ENCODE data around the gene PWP2. TPM values are rescaled to one million over a fixed set of nuclear protein-coding genes. Genes with fewer than 3 reads are reported as not detected.

PWP2 gene
- polyA plus RNA-seq, 1 donor (not counting 4 experiments of a cell fraction or from before 2014, with no cell fraction given), result 27.3 TPM

GRCh38 chr21:44087426-44088400, 19.5 kb upstream of the PWP2 start:
- H3K36me3 ChIP-seq (ENCODE audit: control insufficient read depth in 2 of 2, extremely low read depth in 1 of 2, insufficient read depth in 2 of 2, low read length in 2 of 2), result peaks cover 38 to 40% of the 10 kb centered on the region in 2 experiments
- no peaks in the 10 kb centered on the region for H3K79me2 ChIP-seq (ENCODE audit: control insufficient read depth, insufficient read depth, low read length)
- no peak overlapping the region for H3K9ac ChIP-seq (ENCODE audit: control insufficient read depth, extremely low read depth, insufficient read depth, low read length)
- H3K9me1 ChIP-seq (ENCODE audit: control insufficient read depth, extremely low read depth, insufficient read depth, low read length), result no peaks in the 10 kb centered on the region
- no peaks in the 10 kb centered on the region for H4K20me1 ChIP-seq (ENCODE audit: control insufficient read depth, extremely low read depth, insufficient read depth, low read length)
- no peak for DNase-seq (ENCODE audit: low read depth, low spot score)
- TF ChIP-seq EZH2 (IDR thresholded peaks at IDR 0.05; ENCODE audit: low read length), result no peak
- TF ChIP-seq CTCF (optimal IDR thresholded peaks at IDR 0.05 in 1 of 3, IDR thresholded peaks at IDR 0.05 in 1 of 3, conservative IDR thresholded peaks at IDR 0.05 in 1 of 3; ENCODE audit: extremely low read depth in 1 of 3, insufficient read depth in 2 of 3, low read length in 3 of 3), result no peak
- H2AFZ ChIP-seq (ENCODE audit: control insufficient read depth, low read length), result no peak overlapping the region
- no peaks in the 10 kb centered on the region for H3K9me3 ChIP-seq (ENCODE audit: control insufficient read depth, low read depth, low read length)
- peaks cover 6% of the 10 kb centered on the region for H3K4me1 ChIP-seq (ENCODE audit: control insufficient read depth, extremely low read depth, insufficient read depth, low read length)
- H3K27me3 ChIP-seq (ENCODE audit: control insufficient read depth, extremely low read depth, insufficient read depth, low read length), result no peaks in the 10 kb centered on the region
- no peak overlapping the region for H3K4me2 ChIP-seq (ENCODE audit: control insufficient read depth, extremely low read depth, insufficient read depth, low read depth, low read length)
- dilution Hi-C loops (cut with MboI; ENCODE audit: extremely low pct_ligation_motif_present, low sequenced_read_pairs), result no loop called here
- no peak overlapping the region for H3K4me3 ChIP-seq (ENCODE audit: control insufficient read depth in 2 of 3, extremely low read depth in 1 of 3, insufficient read depth in 2 of 3, low read depth in 1 of 3, low read length in 3 of 3)
- H3K27ac ChIP-seq (ENCODE audit: control insufficient read depth, insufficient read depth, low read length), result no peak overlapping the region
- FAIRE-seq, result no peak

GRCh38 chr21:44088401-44088780, 18.8 kb upstream of the PWP2 start:
- H3K4me3 ChIP-seq (ENCODE audit: control insufficient read depth in 2 of 3, extremely low read depth in 1 of 3, insufficient read depth in 2 of 3, low read depth in 1 of 3, low read length in 3 of 3), result no peak overlapping the region

More at GRCh38 chr21:44088401-44088780, 18.8 kb upstream of the PWP2 start:
- Histone ChIP-seq H4K20me1 (ENCODE audit: control insufficient read depth, extremely low read depth, insufficient read depth, low read length) (no peaks in the 10 kb centered on the region), H3K4me2 (ENCODE audit: control insufficient read depth, extremely low read depth, insufficient read depth, low read depth, low read length) (no peak overlapping the region), H3K27me3 (ENCODE audit: control insufficient read depth, extremely low read depth, insufficient read depth, low read length) (no peaks in the 10 kb centered on the region), H3K27ac (ENCODE audit: control insufficient read depth, insufficient read depth, low read length) (no peak overlapping the region), H3K36me3 (ENCODE audit: control insufficient read depth in 2 of 2, extremely low read depth in 1 of 2, insufficient read depth in 2 of 2, low read length in 2 of 2) (peaks cover 36 to 38% of the 10 kb centered on the region in 2 experiments), H3K4me1 (ENCODE audit: control insufficient read depth, extremely low read depth, insufficient read depth, low read length) (no peaks in the 10 kb centered on the region), H3K9ac (ENCODE audit: control insufficient read depth, extremely low read depth, insufficient read depth, low read length) (no peak overlapping the region), H3K9me1 (ENCODE audit: control insufficient read depth, extremely low read depth, insufficient read depth, low read length) (no peaks in the 10 kb centered on the region), H2AFZ (ENCODE audit: control insufficient read depth, low read length) (no peak overlapping the region), H3K79me2 (ENCODE audit: control insufficient read depth, insufficient read depth, low read length) (no peaks in the 10 kb centered on the region), H3K9me3 (ENCODE audit: control insufficient read depth, low read depth, low read length) (no peaks in the 10 kb centered on the region)
- dilution Hi-C loops (cut with MboI; ENCODE audit: extremely low pct_ligation_motif_present, low sequenced_read_pairs), result no loop called here
- no peak for FAIRE-seq
- no peak for DNase-seq (ENCODE audit: low read depth, low spot score)
- TF ChIP-seq EZH2 (IDR thresholded peaks at IDR 0.05; ENCODE audit: low read length) (no peak), CTCF (optimal IDR thresholded peaks at IDR 0.05 in 1 of 3, IDR thresholded peaks at IDR 0.05 in 1 of 3, conservative IDR thresholded peaks at IDR 0.05 in 1 of 3; ENCODE audit: extremely low read depth in 1 of 3, insufficient read depth in 2 of 3, low read length in 3 of 3) (no peak)

All from keratinocyte (primary cell).